GM12892 (cell line): ENCODE results near the gene TNFAIP3.

Experiments
- DNase-seq: peaks from one replicate; pipeline ENCODE4 v3.0.0; 2011; ENCODE audit not compliant: insufficient read length
- FAIRE-seq: peaks from 2 replicates; lab custom pipeline; 2011; peaks lifted over from hg19 to GRCh38; lab: Jason Lieb, UNC
- POLR2A ChIP-seq: IDR thresholded peaks from 2 replicates; pipeline ENCODE4 v1.6.1; 2011; ENCODE audit warnings: low read depth, low read length, control low read depth
- POLR2AphosphoS5 ChIP-seq: IDR thresholded peaks from 2 replicates; pipeline ENCODE4 v1.6.1; 2011; ENCODE audit warnings: low read depth, low read length, control low read depth
- TAF1 ChIP-seq: IDR thresholded peaks from 2 replicates; pipeline ENCODE4 v1.6.1; 2011; ENCODE audit warnings: low read depth, mild to moderate bottlenecking, control low read depth, low read length, borderline replicate concordance

Gene TNFAIP3

GRCh38 chr6:137923866-137924653 lies 57.0 kb downstream of the TNFAIP3 start:
- TF ChIP-seq TAF1 (no peak), POLR2A (no peak), POLR2AphosphoS5 (no peak)
- FAIRE-seq (peak; percentile 17), DNase-seq (no peak)

GRCh38 chr6:137925141-137925698 lies 58.2 kb downstream of the TNFAIP3 start:
- no peak for FAIRE-seq
- DNase-seq = no peak
- no peak for TF ChIP-seq TAF1
- TF ChIP-seq POLR2A = no peak
- TF ChIP-seq POLR2AphosphoS5 = no peak

GRCh38 chr6:137926207-137926731 lies 59.2 kb downstream of the TNFAIP3 start:
- TF ChIP-seq TAF1 (no peak), POLR2AphosphoS5 (no peak), POLR2A (no peak)
- FAIRE-seq = peak; percentile 89
- no peak for DNase-seq

- peak; percentile 77 for FAIRE-seq
- TF ChIP-seq POLR2AphosphoS5 = no peak
- no peak for TF ChIP-seq TAF1
- no peak for TF ChIP-seq POLR2A
Observed at GRCh38 chr6:137926985-137927384, 59.9 kb downstream of the TNFAIP3 start.

GRCh38 chr6:137927777-137928218 lies 60.7 kb downstream of the TNFAIP3 start:
- peak; percentile 100 for FAIRE-seq
- DNase-seq = no peak
- TF ChIP-seq POLR2AphosphoS5 (peak; percentile 84), POLR2A (peak; percentile 85), TAF1 (peak; percentile 65; the same call in 1 of the 2 replicates)

More at GRCh38 chr6:137926985-137927384, 59.9 kb downstream of the TNFAIP3 start:
- DNase-seq = no peak

GRCh38 chr6:137928286-137928685 lies 61.2 kb downstream of the TNFAIP3 start:
- FAIRE-seq = no peak
- DNase-seq = no peak
- TF ChIP-seq POLR2AphosphoS5 = no peak; the same call in 1 of the 2 replicates
- peak; percentile 36; the same call in 1 of the 2 replicates for TF ChIP-seq POLR2A

GRCh38 chr6:137931849-137932465 lies 64.9 kb downstream of the TNFAIP3 start:
- DNase-seq = no peak
- TF ChIP-seq POLR2AphosphoS5 (no peak), TAF1 (no peak), POLR2A (no peak)
- peak; percentile 86 for FAIRE-seq
